HEK293T (cell line): ENCODE results near the gene IRS1.

ENCODE experiments used
- ARNT ChIP-seq: fragments of 450-650 bp; IDR thresholded peaks from 2 replicates; pipeline ENCODE4 v1.6.1; 2017; ENCODE audit warnings: mild to moderate bottlenecking
- BHLHE40 ChIP-seq: fragments of 450-650 bp; IDR thresholded peaks from 2 replicates; pipeline ENCODE4 v1.6.1; 2016; ENCODE audit warnings: mild to moderate bottlenecking, moderate library complexity, borderline replicate concordance
- FOXM1 ChIP-seq: fragments of 450-650 bp; IDR thresholded peaks from 2 replicates; pipeline ENCODE4 v1.6.1; 2017; ENCODE audit warnings: mild to moderate bottlenecking, borderline replicate concordance
- L3MBTL2 ChIP-seq: fragments of 450-650 bp; conservative IDR thresholded peaks from 2 replicates; pipeline ENCODE4 v1.6.1; 2016; ENCODE audit warnings: mild to moderate bottlenecking
- LEF1 ChIP-seq: fragments of 450-650 bp; IDR thresholded peaks from 2 replicates; pipeline ENCODE4 v1.6.1; 2017; ENCODE audit warnings: mild to moderate bottlenecking, borderline replicate concordance
- SUZ12 ChIP-seq: fragments of 450-650 bp; IDR thresholded peaks from 2 replicates; pipeline ENCODE4 v1.6.1; 2016; ENCODE audit warnings: mild to moderate bottlenecking
- ZNF384 ChIP-seq: fragments of 450-650 bp; IDR thresholded peaks from 2 replicates; pipeline ENCODE4 v1.6.1; 2016

GRCh38 chr2:226788064-226788463 is 11.6 kb downstream of the IRS1 start:
- TF ChIP-seq LEF1: no peak
- no peak for TF ChIP-seq FOXM1
- TF ChIP-seq SUZ12: no peak
- TF ChIP-seq ZNF384: no peak
- no peak for TF ChIP-seq L3MBTL2
- TF ChIP-seq ARNT: no peak
- no peak for TF ChIP-seq BHLHE40
